ENCODE data around the gene LSAMP.
A peak's percentile ranks its signal among the peaks of the same experiment; 100 is the strongest.
"Not testable (repeated sequence)": the region's sequence is repeated elsewhere in the genome, so short reads cannot be mapped to it uniquely, and the experiment has no call there.

The LSAMP gene

GRCh38 chr3:116087426-116087825, 357.9 kb downstream of the LSAMP start:
- no peak for DNase-seq

GRCh38 chr3:116084999-116085791, 360.1 kb downstream of the LSAMP start:
- no peak for DNase-seq

GRCh38 chr3:116083683-116084082, 361.6 kb downstream of the LSAMP start:
- DNase-seq = no peak

GRCh38 chr3:116078561-116078960, 366.7 kb downstream of the LSAMP start:
- DNase-seq = no peak

GRCh38 chr3:116077557-116077956, 367.7 kb downstream of the LSAMP start:
- no peak for DNase-seq

- DNase-seq = no peak
These were observed 368.2 kb downstream of the LSAMP start for GRCh38 chr3:116077059-116077458.

- not testable (repeated sequence) for DNase-seq
These were observed 374.6 kb downstream of the LSAMP start for GRCh38 chr3:116070516-116071278.

- DNase-seq = no peak
These were observed 375.2 kb downstream of the LSAMP start for GRCh38 chr3:116070061-116070460.

GRCh38 chr3:116069024-116069423, 376.3 kb downstream of the LSAMP start:
- DNase-seq = no peak

GRCh38 chr3:116067326-116067725, 378.0 kb downstream of the LSAMP start:
- DNase-seq = no peak

GRCh38 chr3:116065501-116065900, 379.8 kb downstream of the LSAMP start:
- DNase-seq = no peak

GRCh38 chr3:116064646-116065045, 380.6 kb downstream of the LSAMP start:
- DNase-seq = no peak

- no peak for DNase-seq
These were observed 385.7 kb downstream of the LSAMP start for GRCh38 chr3:116059421-116060096.

- no peak for DNase-seq
These were observed 386.4 kb downstream of the LSAMP start for GRCh38 chr3:116058844-116059243.

GRCh38 chr3:116057400-116058006, 387.8 kb downstream of the LSAMP start:
- no peak for DNase-seq

GRCh38 chr3:116056280-116056679, 389.0 kb downstream of the LSAMP start:
- DNase-seq = no peak

- no peak for DNase-seq
These were observed 392.3 kb downstream of the LSAMP start for GRCh38 chr3:116053017-116053416.

GRCh38 chr3:116052602-116053001, 392.7 kb downstream of the LSAMP start:
- DNase-seq = no peak

- no peak for DNase-seq
These were observed 393.7 kb downstream of the LSAMP start for GRCh38 chr3:116051586-116051985.

- no peak for DNase-seq
These were observed 394.2 kb downstream of the LSAMP start for GRCh38 chr3:116051040-116051439.

- no peak for DNase-seq
These were observed 394.9 kb downstream of the LSAMP start for GRCh38 chr3:116050311-116050915.

GRCh38 chr3:116048991-116049390, 396.3 kb downstream of the LSAMP start:
- no peak for DNase-seq

GRCh38 chr3:116046350-116046749, 398.9 kb downstream of the LSAMP start:
- DNase-seq = peak; percentile 76

Measured in retina (tissue), 1 donor.